HG02943 (cell line): ENCODE data around the gene TTC6.
"Not testable (repeated sequence)": the region's sequence is repeated elsewhere in the genome, so short reads cannot be mapped to it uniquely, and the experiment has no call there.

Experiments
- ATAC-seq: cut with Tn5 transposase; IDR thresholded peaks from one replicate; pipeline ENCODE4 v1.9.1; 2021; ENCODE audit warnings: mild to moderate bottlenecking, low read depth, moderate library complexity; ENCODE audit not compliant: unreplicated experiment

Gene TTC6

GRCh38 chr14:37594971-37595808 is at the start of gene TTC6, which contains the start of gene FOXA1:
TTC6 (plus strand) TSS chr14:37595629; CDS start chr14:37622065, 26,436 bp downstream.
FOXA1 (minus strand) TSS chr14:37595249; CDS start chr14:37594972, 277 bp downstream.
- ATAC-seq, result no peak

- ATAC-seq, result no peak
These were observed 48.6 kb upstream of the TTC6 start for GRCh38 chr14:37546621-37547447.

GRCh38 chr14:37550511-37550910 is 44.9 kb upstream of the TTC6 start:
- no peak for ATAC-seq

GRCh38 chr14:37551119-37551518 is 44.3 kb upstream of the TTC6 start:
- no peak for ATAC-seq

GRCh38 chr14:37553935-37554550 is 41.4 kb upstream of the TTC6 start:
- ATAC-seq, result no peak

- ATAC-seq, result not testable (repeated sequence)
These were observed 39.8 kb upstream of the TTC6 start for GRCh38 chr14:37555596-37555995.

GRCh38 chr14:37558740-37559139 is 36.7 kb upstream of the TTC6 start:
- no peak for ATAC-seq

- no peak for ATAC-seq
These were observed 36.0 kb upstream of the TTC6 start for GRCh38 chr14:37559386-37559785.

- ATAC-seq, result no peak
These were observed 32.2 kb upstream of the TTC6 start for GRCh38 chr14:37563189-37563588.

- no peak for ATAC-seq
These were observed 29.9 kb upstream of the TTC6 start for GRCh38 chr14:37565550-37565949.

GRCh38 chr14:37566811-37567371 is 28.5 kb upstream of the TTC6 start:
- no peak for ATAC-seq

- ATAC-seq, result no peak
These were observed 25.7 kb upstream of the TTC6 start for GRCh38 chr14:37569729-37570128.

- no peak for ATAC-seq
These were observed 24.0 kb upstream of the TTC6 start for GRCh38 chr14:37571391-37571790.

GRCh38 chr14:37573356-37573755 is 22.1 kb upstream of the TTC6 start:
- no peak for ATAC-seq

GRCh38 chr14:37579274-37579673 is 16.2 kb upstream of the TTC6 start:
- no peak for ATAC-seq

GRCh38 chr14:37580146-37580545 is 15.3 kb upstream of the TTC6 start:
- ATAC-seq, result no peak

GRCh38 chr14:37583358-37584210 is 11.8 kb upstream of the TTC6 start:
- no peak for ATAC-seq

GRCh38 chr14:37584211-37585100 is 11.0 kb upstream of the TTC6 start:
- ATAC-seq, result no peak

- no peak for ATAC-seq
These were observed 10.3 kb upstream of the TTC6 start for GRCh38 chr14:37585101-37585511.
